GM12878 (cell line): ENCODE data around the gene EYA2. TPM values are rescaled to one million over a fixed set of nuclear protein-coding genes. Genes with fewer than 3 reads are reported as not detected.

Source experiments
- ATAC-seq: fragments of 200-7000 bp; cut with Tn5 transposase; 3 replicates; pipeline ENCODE4 v1.9.1; 2020; ENCODE audit warnings: mild to moderate bottlenecking, moderate library complexity
- BruUV-seq: library from RNA; stranded (reverse); fragments of 400-500 nt; replicated peaks from 2 replicates; lab custom pipeline; 2021; lab: Mats Ljungman, UMichigan
- CTCF ChIA-PET: fragments of 300-600 bp; sonication (Branson Sonifier 250); formaldehyde crosslinking; extraction: SDS; loops from one replicate; lab custom pipeline; 2021; ENCODE audit warnings: inconsistent platforms; lab: Yijun Ruan, JAX
- POLR2A ChIA-PET: fragments of 350-600 bp; formaldehyde crosslinking; extraction: SDS; loops from one replicate; lab custom pipeline; 2021; ENCODE audit warnings: inconsistent platforms; lab: Charles Lee
- RAD21 ChIA-PET: fragments of 300-600 bp; sonication (Branson Sonifier 250); formaldehyde crosslinking; loops from one replicate; lab custom pipeline; 2023; ENCODE audit warnings: antibody characterized with exemption; ENCODE audit not compliant: unreplicated experiment; lab: Charles Lee
- SMC1A ChIA-PET: fragments of 300-600 bp; sonication (Branson Sonifier 250); formaldehyde crosslinking; loops from one replicate; lab custom pipeline; 2023; ENCODE audit not compliant: unreplicated experiment, uncharacterized antibody; lab: Charles Lee
- DNase-seq: peaks from one replicate; pipeline ENCODE4 v3.0.0-alpha.2; 2011; ENCODE audit warnings: low read depth, low spot score
- FAIRE-seq: peaks from 3 replicates; lab custom pipeline; 2011; peaks lifted over from hg19 to GRCh38; lab: Jason Lieb, UNC
- H2AFZ ChIP-seq: 2 replicates; pipeline ENCODE4 v1.6.0; 2011; ENCODE audit warnings: low read depth, low read length, control low read depth; ENCODE audit not compliant: control insufficient read depth
- H3K27ac ChIP-seq: 2 replicates; pipeline ENCODE4 v1.5.1; 2011; ENCODE audit warnings: control low read depth; ENCODE audit not compliant: control insufficient read depth, insufficient read depth
- H3K27me3 ChIP-seq, 2 experiments: replicated peaks in 1 of 2; 2 replicates each; pipeline versions ENCODE4 v1.6.0 to v1.6.1; 2011; ENCODE audit warnings: low read length in 1 of 2; ENCODE audit not compliant: control insufficient read depth in 2 of 2, insufficient read depth in 2 of 2
- H3K36me3 ChIP-seq, 2 experiments: 2 replicates each; pipeline ENCODE4 v1.5.1; 2011; ENCODE audit warnings: low read length in 1 of 2; ENCODE audit not compliant: control insufficient read depth in 2 of 2, insufficient read depth in 2 of 2
- H3K4me1 ChIP-seq: 2 replicates; pipeline ENCODE4 v1.6.1; 2011; ENCODE audit warnings: mild to moderate bottlenecking, low read length, moderate library complexity, mixed read lengths; ENCODE audit not compliant: control insufficient read depth, insufficient read depth
- H3K4me2 ChIP-seq: 2 replicates; pipeline ENCODE4 v1.6.0; 2011; ENCODE audit warnings: control low read depth; ENCODE audit not compliant: control insufficient read depth, insufficient read depth
- H3K4me3 ChIP-seq: fragments of 200-600 bp; sonication (generic); 2 replicates; pipeline ENCODE4 v1.5.1; 2016
- H3K79me2 ChIP-seq: 2 replicates; pipeline ENCODE4 v1.6.0; 2011; ENCODE audit warnings: low read length; ENCODE audit not compliant: control insufficient read depth, insufficient read depth
- H3K9ac ChIP-seq: 2 replicates; pipeline ENCODE4 v1.8.0; 2011; ENCODE audit warnings: low read length, control low read depth, mixed read lengths; ENCODE audit not compliant: control insufficient read depth, insufficient read depth
- H3K9me3 ChIP-seq: replicated peaks from 3 replicates; pipeline ENCODE4 v1.5.1; 2011; ENCODE audit warnings: mild to moderate bottlenecking, low read length; ENCODE audit not compliant: control insufficient read depth, insufficient read depth
- H4K20me1 ChIP-seq: 2 replicates; pipeline ENCODE4 v1.6.0; 2011; ENCODE audit not compliant: control insufficient read depth, insufficient read depth
- EGR1 ChIP-seq, 2 experiments: IDR thresholded peaks; 1 replicate in 1 of 2; 2 replicates in 1 of 2; pipeline ENCODE4 v1.6.1; 2011 to 2012; ENCODE audit warnings: low read depth in 2 of 2, low read length in 2 of 2, borderline replicate concordance in 1 of 2, mild to moderate bottlenecking in 1 of 2, moderate library complexity in 1 of 2
- ESRRA ChIP-seq: IDR thresholded peaks from 2 replicates; pipeline ENCODE4 v1.6.1; 2012; ENCODE audit warnings: mild to moderate bottlenecking, low read length, improper control_type of control experiment
- HDAC6 ChIP-seq: fragments of 200-600 bp; sonication (generic); IDR thresholded peaks from one replicate; pipeline ENCODE4 v1.8.0; 2017; ENCODE audit warnings: antibody characterized with exemption; ENCODE audit not compliant: unreplicated experiment
- MEF2B ChIP-seq: fragments of 450-650 bp; IDR thresholded peaks from 2 replicates; pipeline ENCODE4 v1.6.1; 2018; ENCODE audit warnings: mild to moderate bottlenecking, moderate library complexity; ENCODE audit not compliant: partially characterized antibody, poor library complexity, severe bottlenecking
- MTA3 ChIP-seq: IDR thresholded peaks from 2 replicates; pipeline ENCODE4 v1.6.1; 2012; ENCODE audit warnings: low read length, inconsistent platforms, borderline replicate concordance
- NBN ChIP-seq: fragments of 450-650 bp; IDR thresholded peaks from 2 replicates; pipeline ENCODE4 v1.6.1; 2016
- NR2C2 ChIP-seq: IDR thresholded peaks from 2 replicates; pipeline ENCODE4 v1.6.1; 2011; ENCODE audit warnings: borderline replicate concordance, low read depth; ENCODE audit not compliant: control insufficient read depth, insufficient read length
- PML ChIP-seq: IDR thresholded peaks from 2 replicates; pipeline ENCODE4 v1.6.1; 2012; ENCODE audit warnings: low read length, inconsistent platforms
- RBBP5 ChIP-seq: fragments of 200-600 bp; sonication (generic); conservative IDR thresholded peaks from 2 replicates; pipeline ENCODE4 v1.6.1; 2016
- ZNF622 ChIP-seq: fragments of 450-650 bp; IDR thresholded peaks from 2 replicates; pipeline ENCODE4 v1.6.1; 2017; ENCODE audit warnings: mild to moderate bottlenecking, inconsistent platforms
- WGBS: methylation state at CpG from one replicate; pipeline ENCODE4 v1.1.6; 2016; ENCODE audit warnings: low lambda C conversion rate; ENCODE audit not compliant: insufficient replicate concordance, insufficient coverage; ENCODE audit errors: missing lambda C conversion rate; 5-methylcytosine and 5-hydroxymethylcytosine counted together
- in situ Hi-C: fragments of 300-500 bp; cut with MboI; formaldehyde crosslinking; loops from 9 replicates; pipeline ENCODE4 v1.14.3; 2018; ENCODE audit warnings: mixed read lengths
- intact Hi-C: fragments of 100-400 bp; cut with micrococcal nuclease; formaldehyde crosslinking; loops from one replicate; pipeline ENCODE4 v1.14.2; 2022; ENCODE audit not compliant: unreplicated experiment
- polyA plus RNA-seq, 11 experiments: library from polyadenylated mRNA; depleted of rRNA in 4 of 11; unstranded in 6 of 11; stranded (reverse) in 5 of 11; fragments of >200 nt; fragmentation: Nextera tagmentation in 4 of 11; fragmentation: Illumina TruSeq in 1 of 11; extraction: Ambion mirVana in 4 of 11; extraction: Trizol in 1 of 11; gene quantifications; 1 replicate in 1 of 11; 2 replicates in 10 of 11; pipeline versions ENCODE4 v1.2.1 to v1.2.3, GENCODE V29; 2011 to 2016; ENCODE audit warnings: inconsistent platforms in 2 of 11, missing spikeins in 2 of 11, low read depth in 1 of 11
- total RNA-seq, 4 experiments: library from RNA; depleted of rRNA in 3 of 4; stranded (reverse); fragments of >200 nt in 3 of 4; fragmentation: Illumina TruSeq in 1 of 4; extraction: Trizol in 1 of 4; gene quantifications; 2 replicates each; pipeline versions ENCODE4 v1.2.1 to v1.2.3, GENCODE V29; 2013 to 2021

Gene EYA2
- total and polyA plus RNA-seq, 10 of the 15 experiments (the other 5 are each of a cell fraction or from before 2014, with no cell fraction given) = 0.20 TPM; not detected in 9

- SMC1A ChIA-PET = no interaction called here
- POLR2A ChIA-PET = interaction anchor here (1.1 kb wide), 1 partner anchor 78 kb away, joined by 3 read pairs; no protein-coding TSS in a partner anchor
Measured at GRCh38 chr20:47127546-47127945, 232.9 kb downstream of the EYA2 start.

GRCh38 chr20:47127999-47128398 lies 233.4 kb downstream of the EYA2 start:
- Histone ChIP-seq H3K27me3 (peaks cover 0 to 2% of the 10 kb centered on the region in 2 experiments; a peak in 2 of 4 replicates), H3K4me1 (no peaks in the 10 kb centered on the region), H3K4me3 (no peak overlapping the region), H3K27ac (no peak overlapping the region), H3K4me2 (no peak overlapping the region), H4K20me1 (no peaks in the 10 kb centered on the region), H2AFZ (no peak overlapping the region), H3K79me2 (no peaks in the 10 kb centered on the region), H3K9ac (no peak overlapping the region), H3K9me3 (no peaks in the 10 kb centered on the region), H3K36me3 (no peaks in the 10 kb centered on the region)
- RAD21 ChIA-PET = no interaction called here
- no peak for TF ChIP-seq MTA3
- TF ChIP-seq NBN = no peak
- TF ChIP-seq RBBP5 = no peak
- no peak for TF ChIP-seq PML
- TF ChIP-seq ESRRA = no peak
- no peak for TF ChIP-seq NR2C2
- TF ChIP-seq MEF2B = no peak
- TF ChIP-seq HDAC6 = no peak
- no peak for TF ChIP-seq EGR1 (IDR thresholded peaks at IDR 0.05; ENCODE audit: borderline replicate concordance in 1 of 2, low read depth in 2 of 2, low read length in 2 of 2)
- intact Hi-C loops = no loop called here
- POLR2A ChIA-PET = interaction anchor here (0.7 to 1.1 kb wide), 2 partner anchors 78 to 859 kb away, joined by 3 read pairs; no protein-coding TSS in a partner anchor
- no peak for FAIRE-seq
- BruUV-seq = no TSS peak
- CTCF ChIA-PET = interaction anchor here (1.4 kb wide), 1 partner anchor 375 kb away, joined by 3 read pairs; no protein-coding TSS in a partner anchor
- in situ Hi-C loops = no loop called here
- ATAC-seq = no peak
- 64% methylated on average over 6 of the region's 6 CpGs for WGBS
- no peak for DNase-seq
- SMC1A ChIA-PET = no interaction called here

More at GRCh38 chr20:47127546-47127945, 232.9 kb downstream of the EYA2 start:
- WGBS = 56% methylated on average over 5 of the region's 5 CpGs
- H3K27ac ChIP-seq = no peak overlapping the region
- H3K36me3 ChIP-seq = no peaks in the 10 kb centered on the region
- in situ Hi-C loops = no loop called here
- H3K4me3 ChIP-seq = no peak overlapping the region
- H3K9ac ChIP-seq = no peak overlapping the region
- RAD21 ChIA-PET = no interaction called here
- H4K20me1 ChIP-seq = no peaks in the 10 kb centered on the region
- intact Hi-C loops = no loop called here
- no TSS peak for BruUV-seq
- no peaks in the 10 kb centered on the region for H3K79me2 ChIP-seq
- FAIRE-seq (no peak), DNase-seq (no peak), ATAC-seq (no peak)
- H3K9me3 ChIP-seq = no peaks in the 10 kb centered on the region
- no peaks in the 10 kb centered on the region for H3K4me1 ChIP-seq
- no peak for TF ChIP-seq ZNF622
- H3K27me3 ChIP-seq = peaks cover 0 to 2% of the 10 kb centered on the region in 2 experiments; a peak in 2 of 4 replicates
- no peak overlapping the region for H2AFZ ChIP-seq
- no peak overlapping the region for H3K4me2 ChIP-seq
- CTCF ChIA-PET = no interaction called here
